AG09309 (cell line): ENCODE measurements around the gene SCTR.

ENCODE experiments used
- DNase-seq: peaks from one replicate; pipeline ENCODE4 v3.0.0-alpha.2; 2010; ENCODE audit warnings: low read depth
- H3K4me3 ChIP-seq: 2 replicates; pipeline ENCODE4 v1.5.1; 2011; ENCODE audit warnings: mild to moderate bottlenecking, low read depth, low read length, moderate library complexity; ENCODE audit not compliant: control insufficient read depth
- CTCF ChIP-seq: IDR thresholded peaks from 2 replicates; pipeline ENCODE4 v1.5.1; 2011; ENCODE audit warnings: mild to moderate bottlenecking, low read depth, low read length, inconsistent platforms; ENCODE audit not compliant: insufficient read depth, control insufficient read depth; ENCODE audit errors: missing control alignments

SCTR gene

GRCh38 chr2:119486886-119487285, 37.4 kb downstream of the SCTR start:
- no peak overlapping the region for H3K4me3 ChIP-seq
- no peak for TF ChIP-seq CTCF
- no peak for DNase-seq

DNA sequence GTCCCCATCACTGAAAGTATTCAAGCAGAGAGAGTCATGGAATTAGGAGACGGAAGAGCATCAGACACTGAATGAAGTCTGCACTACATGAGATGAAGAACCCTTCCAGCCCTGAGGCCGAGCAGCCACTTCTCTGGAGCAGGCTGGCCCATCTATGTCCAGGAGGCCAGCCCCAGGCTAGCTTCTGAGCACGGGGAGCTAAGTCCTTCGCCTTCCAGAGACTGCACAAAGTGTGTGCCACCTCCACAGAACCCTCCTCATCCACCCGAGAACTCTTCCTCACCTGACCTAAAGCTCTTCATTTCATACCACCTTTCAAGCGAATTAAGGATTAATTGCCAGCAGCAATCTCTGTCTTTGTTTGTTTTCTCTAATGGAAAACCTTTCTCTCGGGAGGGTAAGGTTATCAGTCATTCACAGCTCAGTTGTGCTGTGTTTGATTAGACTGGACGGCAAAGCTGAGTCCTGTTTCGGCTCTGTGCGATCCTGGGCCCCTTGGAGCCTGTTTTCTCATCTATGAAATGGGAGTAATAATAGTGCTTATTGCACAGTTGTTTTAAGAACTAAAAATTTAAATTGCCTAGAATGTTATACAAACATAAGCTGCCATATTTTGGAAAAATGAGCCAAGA, 38.0 kb downstream of the SCTR start:
- no peak for TF ChIP-seq CTCF
- no peak overlapping the region for H3K4me3 ChIP-seq
- no peak for DNase-seq

GRCh38 chr2:119485336-119486110, 38.8 kb downstream of the SCTR start:
- DNase-seq: no peak
- H3K4me3 ChIP-seq: no peak overlapping the region
- TF ChIP-seq CTCF: no peak

- TF ChIP-seq CTCF: no peak
- no peak overlapping the region for H3K4me3 ChIP-seq
- DNase-seq: no peak
Observed at GRCh38 chr2:119484834-119485233, 39.4 kb downstream of the SCTR start.

GRCh38 chr2:119483896-119484718, 40.2 kb downstream of the SCTR start:
- H3K4me3 ChIP-seq: no peak overlapping the region
- no peak for TF ChIP-seq CTCF
- DNase-seq: no peak

- H3K4me3 ChIP-seq: no peak overlapping the region
- no peak for TF ChIP-seq CTCF
Observed at GRCh38 chr2:119483395-119483753, 40.9 kb downstream of the SCTR start.

More at GRCh38 chr2:119483395-119483753, 40.9 kb downstream of the SCTR start:
- DNase-seq: no peak
